ENCODE data around the gene KCNIP1.

Gene KCNIP1

DNA sequence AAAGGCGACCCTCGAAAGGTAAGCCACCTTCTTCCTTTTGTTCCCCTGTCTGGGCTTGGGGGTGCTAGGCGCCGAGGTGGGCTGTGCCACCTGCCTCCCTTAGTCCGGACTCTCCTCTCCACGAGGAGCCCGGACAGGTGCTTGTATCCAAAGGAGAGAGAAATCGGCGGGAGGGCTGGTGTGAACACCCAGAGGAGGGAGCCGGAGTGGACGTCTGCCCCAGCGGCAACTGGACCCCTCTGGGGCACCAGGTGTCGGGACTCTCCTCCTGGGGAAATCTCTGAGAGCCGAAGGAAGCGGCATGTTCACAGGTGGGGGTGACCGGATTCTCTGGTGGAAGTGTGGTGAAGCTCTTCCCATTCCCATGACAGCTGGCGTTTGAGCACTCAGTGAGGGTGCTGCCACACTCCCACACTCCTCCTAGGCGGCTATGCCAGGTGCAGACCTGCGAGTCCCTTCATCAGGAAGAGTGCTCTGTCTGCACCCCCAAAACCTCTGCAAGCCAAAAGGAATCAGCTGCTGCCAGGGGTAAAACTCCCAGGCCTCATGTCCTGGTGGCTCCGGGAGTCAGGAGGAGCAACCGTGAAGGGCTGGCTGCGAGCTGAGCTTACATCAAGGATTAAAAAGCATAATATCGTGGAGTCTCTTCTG is 921 bp downstream of the KCNIP1 start:
- Mint-ChIP-seq H3K4me1 (peaks cover 33% of the 10 kb centered on the region), H3K27me3 (ENCODE audit: low read depth) (peaks cover 56% of the 10 kb centered on the region), H3K4me3 (peak overlapping the region; percentile 76 to 84 (median 81)), H3K9me3 (no peaks in the 10 kb centered on the region), H3K36me3 (ENCODE audit: low read depth) (no peaks in the 10 kb centered on the region), H3K27ac (peak overlapping the region in 2 of 3 experiments; percentile 30 to 79)
- no peak for TF ChIP-seq CTCF (IDR thresholded peaks at IDR 0.05; ENCODE audit: unreplicated experiment in 3 of 3)

GRCh38 chr5:170508036-170508435 is 4.2 kb downstream of the KCNIP1 start:
- Mint-ChIP-seq H3K4me1 (peaks cover 34% of the 10 kb centered on the region), H3K4me3 (no peak overlapping the region), H3K27ac (peak overlapping the region in 2 of 3 experiments; percentile 30 to 36), H3K9me3 (no peaks in the 10 kb centered on the region), H3K36me3 (ENCODE audit: low read depth) (no peaks in the 10 kb centered on the region), H3K27me3 (ENCODE audit: low read depth) (peaks cover 28% of the 10 kb centered on the region)
- TF ChIP-seq CTCF (IDR thresholded peaks at IDR 0.05; ENCODE audit: unreplicated experiment in 3 of 3) = no peak

GRCh38 chr5:170508660-170509347 is 5.0 kb downstream of the KCNIP1 start:
- H3K9me3 Mint-ChIP-seq = no peaks in the 10 kb centered on the region
- TF ChIP-seq CTCF (IDR thresholded peaks at IDR 0.05; ENCODE audit: unreplicated experiment in 3 of 3) = peak; percentile 13 to 32 (median 23)
- peak overlapping the region; percentile 36 to 62 (median 38) for H3K27ac Mint-ChIP-seq
- peaks cover 34% of the 10 kb centered on the region for H3K4me1 Mint-ChIP-seq
- H3K27me3 Mint-ChIP-seq (ENCODE audit: low read depth) = peaks cover 20% of the 10 kb centered on the region
- H3K4me3 Mint-ChIP-seq = no peak overlapping the region
- no peaks in the 10 kb centered on the region for H3K36me3 Mint-ChIP-seq (ENCODE audit: low read depth)

- Mint-ChIP-seq H3K9me3 (no peaks in the 10 kb centered on the region), H3K4me1 (peaks cover 34% of the 10 kb centered on the region), H3K27me3 (ENCODE audit: low read depth) (peaks cover 19% of the 10 kb centered on the region), H3K4me3 (no peak overlapping the region), H3K27ac (peak overlapping the region; percentile 21 to 38 (median 36)), H3K36me3 (ENCODE audit: low read depth) (no peaks in the 10 kb centered on the region)
- no peak for TF ChIP-seq CTCF (IDR thresholded peaks at IDR 0.05; ENCODE audit: unreplicated experiment in 3 of 3)
These were observed 5.5 kb downstream of the KCNIP1 start for GRCh38 chr5:170509348-170509660.

DNA sequence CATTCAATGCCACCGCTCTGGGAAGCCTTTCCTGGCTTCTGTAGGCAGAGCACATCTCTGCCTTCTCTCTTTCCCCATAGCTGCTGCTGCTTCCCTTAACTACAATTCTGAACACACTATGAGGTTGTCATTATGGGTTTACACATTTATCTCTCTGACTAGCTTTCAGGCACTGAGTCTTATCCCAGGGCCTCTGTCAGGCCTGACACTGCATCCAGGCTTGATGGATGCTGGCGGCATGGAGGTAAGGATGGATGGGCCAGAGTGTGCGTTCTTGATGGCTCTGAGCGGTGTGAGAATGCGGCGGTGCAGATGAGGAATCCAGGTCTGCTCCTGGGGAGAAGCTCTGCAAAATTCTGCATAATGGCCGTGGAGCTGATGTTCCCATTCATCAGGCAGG is 6.3 kb downstream of the KCNIP1 start:
- peak overlapping the region in 1 of 3 experiments; percentile 1 for H3K27ac Mint-ChIP-seq
- no peak for TF ChIP-seq CTCF (IDR thresholded peaks at IDR 0.05; ENCODE audit: unreplicated experiment in 3 of 3)
- peaks cover 30% of the 10 kb centered on the region for H3K4me1 Mint-ChIP-seq
- H3K36me3 Mint-ChIP-seq (ENCODE audit: low read depth) = no peaks in the 10 kb centered on the region
- peaks cover 11% of the 10 kb centered on the region for H3K27me3 Mint-ChIP-seq (ENCODE audit: low read depth)
- no peak overlapping the region for H3K4me3 Mint-ChIP-seq
- H3K9me3 Mint-ChIP-seq = no peaks in the 10 kb centered on the region

DNA sequence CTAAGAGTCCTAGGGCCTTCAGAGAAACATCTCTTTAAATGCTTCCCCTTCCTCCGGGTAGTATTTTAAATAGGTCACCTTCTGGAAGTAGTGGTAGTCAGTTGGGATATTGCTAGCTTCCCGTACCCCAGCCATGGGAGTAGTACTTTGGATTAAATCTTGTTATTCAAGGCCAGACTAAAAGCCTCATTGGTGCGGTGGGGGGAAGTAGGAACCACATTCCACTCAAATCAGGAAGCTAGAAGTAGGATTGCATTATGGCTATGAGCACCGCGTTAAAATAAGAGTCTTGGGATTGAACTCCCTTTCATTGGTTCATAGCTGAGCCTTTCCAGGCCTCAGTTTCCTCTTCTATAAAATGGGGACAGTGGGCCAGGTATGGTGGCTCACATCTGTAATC is 6.7 kb downstream of the KCNIP1 start:
- H3K27me3 Mint-ChIP-seq (ENCODE audit: low read depth) = peaks cover 7% of the 10 kb centered on the region
- H3K27ac Mint-ChIP-seq = no peak overlapping the region
- H3K4me3 Mint-ChIP-seq = no peak overlapping the region
- H3K36me3 Mint-ChIP-seq (ENCODE audit: low read depth) = no peaks in the 10 kb centered on the region
- TF ChIP-seq CTCF (IDR thresholded peaks at IDR 0.05; ENCODE audit: unreplicated experiment in 3 of 3) = no peak
- peaks cover 28% of the 10 kb centered on the region for H3K4me1 Mint-ChIP-seq
- H3K9me3 Mint-ChIP-seq = no peaks in the 10 kb centered on the region
